ENCODE measurements around the gene SLC4A8. TPM values are rescaled to one million over a fixed set of nuclear protein-coding genes. Genes with fewer than 3 reads are reported as not detected.

SLC4A8 gene
- total and polyA plus RNA-seq, 12 donors, result 3.0 to 27.0 (median 11.6) TPM

DNA sequence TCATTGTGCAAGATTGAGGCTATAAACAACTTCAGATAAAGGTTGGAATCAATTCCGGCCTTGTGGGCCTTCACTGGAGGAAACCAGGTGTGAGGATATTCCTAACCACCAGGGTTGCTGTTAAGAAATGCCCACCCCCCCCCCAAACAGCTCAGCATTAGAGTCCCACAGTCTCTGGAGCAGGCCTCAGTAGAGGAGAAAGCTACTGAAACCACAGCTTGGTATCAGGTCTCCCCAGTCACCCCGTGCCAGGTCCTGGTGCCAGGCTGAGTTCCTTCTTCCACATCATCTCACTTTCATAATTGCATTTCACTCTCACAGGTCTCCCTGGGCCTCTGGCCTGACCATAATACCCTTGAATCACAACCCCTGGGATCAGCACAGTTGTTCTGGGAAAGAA is 45.9 kb upstream of the SLC4A8 start:
- H3K36me3 ChIP-seq (replicated peaks in 1 of 2), result no peaks in the 10 kb centered on the region
- WGBS, 4 donors, result 74 to 100% (median 86%) methylated on average over 2 of the region's 2 CpGs
- H3K4me3 ChIP-seq, result no peak overlapping the region
- H3K27me3 ChIP-seq, result no peaks in the 10 kb centered on the region
- DNase-seq, result no peak
- H3K27ac ChIP-seq, result no peak overlapping the region
- no peaks in the 10 kb centered on the region for H3K9me3 ChIP-seq (replicated peaks in 1 of 3)
- intact Hi-C loops (cut with DNase I), result no loop called here
- H3K4me1 ChIP-seq (replicated peaks in 1 of 2), result no peaks in the 10 kb centered on the region
- TF ChIP-seq, protein P1, sequence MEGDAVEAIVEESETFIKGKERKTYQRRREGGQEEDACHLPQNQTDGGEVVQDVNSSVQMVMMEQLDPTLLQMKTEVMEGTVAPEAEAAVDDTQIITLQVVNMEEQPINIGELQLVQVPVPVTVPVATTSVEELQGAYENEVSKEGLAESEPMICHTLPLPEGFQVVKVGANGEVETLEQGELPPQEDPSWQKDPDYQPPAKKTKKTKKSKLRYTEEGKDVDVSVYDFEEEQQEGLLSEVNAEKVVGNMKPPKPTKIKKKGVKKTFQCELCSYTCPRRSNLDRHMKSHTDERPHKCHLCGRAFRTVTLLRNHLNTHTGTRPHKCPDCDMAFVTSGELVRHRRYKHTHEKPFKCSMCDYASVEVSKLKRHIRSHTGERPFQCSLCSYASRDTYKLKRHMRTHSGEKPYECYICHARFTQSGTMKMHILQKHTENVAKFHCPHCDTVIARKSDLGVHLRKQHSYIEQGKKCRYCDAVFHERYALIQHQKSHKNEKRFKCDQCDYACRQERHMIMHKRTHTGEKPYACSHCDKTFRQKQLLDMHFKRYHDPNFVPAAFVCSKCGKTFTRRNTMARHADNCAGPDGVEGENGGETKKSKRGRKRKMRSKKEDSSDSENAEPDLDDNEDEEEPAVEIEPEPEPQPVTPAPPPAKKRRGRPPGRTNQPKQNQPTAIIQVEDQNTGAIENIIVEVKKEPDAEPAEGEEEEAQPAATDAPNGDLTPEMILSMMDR (IDR thresholded peaks at IDR 0.05), result no peak
- TF ChIP-seq POLR2A (IDR thresholded peaks at IDR 0.05), result no peak

GRCh38 chr12:51379571-51379970 is 45.1 kb upstream of the SLC4A8 start:
- no peak for DNase-seq
- no peaks in the 10 kb centered on the region for H3K9me3 ChIP-seq (replicated peaks in 1 of 3)
- H3K27me3 ChIP-seq, result no peaks in the 10 kb centered on the region
- H3K4me3 ChIP-seq, result no peak overlapping the region
- no peaks in the 10 kb centered on the region for H3K36me3 ChIP-seq (replicated peaks in 1 of 2)
- H3K27ac ChIP-seq, result no peak overlapping the region
- 89 to 96% (median 94%) methylated on average over 4 to 11 of the region's 11 CpGs for WGBS, 4 donors
- no peaks in the 10 kb centered on the region for H3K4me1 ChIP-seq (replicated peaks in 1 of 2)
- TF ChIP-seq POLR2A (IDR thresholded peaks at IDR 0.05), result no peak
- TF ChIP-seq, protein P1 (IDR thresholded peaks at IDR 0.05), result no peak
- intact Hi-C loops (cut with DNase I), result no loop called here

DNA sequence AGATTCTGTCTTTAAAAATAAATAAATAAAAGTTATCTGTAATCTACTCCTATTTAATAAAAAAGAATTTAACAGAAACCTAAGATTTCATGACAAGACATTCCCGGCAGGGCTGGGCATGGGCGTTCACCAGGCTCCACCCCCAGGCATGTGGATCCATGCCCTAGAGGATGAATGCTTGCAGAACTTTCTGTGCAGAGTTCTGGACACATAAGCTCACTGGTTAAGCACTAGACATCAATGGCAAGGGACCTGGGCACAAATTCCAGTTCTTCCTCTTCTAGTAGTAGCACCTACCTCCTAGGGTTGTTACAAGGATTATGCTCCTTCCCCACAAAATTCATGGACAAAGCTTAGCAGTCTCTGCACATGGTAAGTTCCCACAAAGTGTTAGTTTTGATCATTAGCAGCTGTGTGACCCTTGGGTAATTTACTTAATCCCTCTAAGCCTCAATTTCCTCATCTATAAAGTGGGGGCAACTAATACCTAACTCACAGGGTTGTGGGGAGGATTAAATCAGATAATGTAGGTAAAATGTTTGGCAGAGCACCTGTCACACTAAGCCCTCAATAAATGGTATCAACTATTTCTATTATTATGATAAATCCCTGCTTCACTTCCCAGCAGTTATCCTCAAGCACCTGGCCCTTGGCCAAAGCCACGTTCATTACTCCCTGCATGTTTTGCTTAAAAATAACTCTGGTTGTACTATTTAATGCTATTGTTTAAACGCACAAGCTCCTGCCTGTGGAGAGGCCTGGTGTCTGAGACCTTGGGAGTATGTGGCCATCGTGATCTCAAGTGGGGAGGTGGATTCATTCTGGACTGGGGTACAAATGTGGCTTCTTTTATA is 43.2 kb upstream of the SLC4A8 start:
- 51 to 61% (median 56%) methylated on average over 5 of the region's 5 CpGs for WGBS, 4 donors
- H3K36me3 ChIP-seq (replicated peaks in 1 of 2), result no peaks in the 10 kb centered on the region
- H3K4me3 ChIP-seq, result no peak overlapping the region
- no peaks in the 10 kb centered on the region for H3K4me1 ChIP-seq (replicated peaks in 1 of 2)
- H3K27ac ChIP-seq, result no peak overlapping the region
- DNase-seq, result peak in 2 of 7 donors; percentile 29 to 40
- H3K9me3 ChIP-seq (replicated peaks in 1 of 3), result no peaks in the 10 kb centered on the region
- H3K27me3 ChIP-seq, result no peaks in the 10 kb centered on the region
- intact Hi-C loops (cut with DNase I), result no loop called here
- TF ChIP-seq, protein P1 (IDR thresholded peaks at IDR 0.05), result no peak
- no peak for TF ChIP-seq POLR2A (IDR thresholded peaks at IDR 0.05)

DNA sequence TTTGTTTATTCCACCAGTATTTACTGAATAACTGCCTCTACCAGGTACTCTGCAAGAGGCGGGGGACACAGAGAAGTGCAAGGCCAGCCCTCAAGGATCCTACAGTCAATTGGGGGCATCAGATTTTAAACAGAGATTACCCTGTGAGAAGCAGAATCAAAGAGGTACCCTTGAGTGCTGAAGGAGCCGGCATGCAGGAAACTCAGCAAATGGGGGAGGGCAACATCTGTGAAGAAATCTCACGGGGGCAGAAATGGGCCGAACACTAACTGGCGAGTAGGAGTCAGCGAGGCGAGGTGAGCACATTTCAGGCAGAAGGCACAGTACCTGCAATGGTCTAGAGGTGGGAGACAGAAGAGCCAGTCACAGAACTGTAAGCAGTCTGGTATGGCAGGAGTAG is 42.5 kb upstream of the SLC4A8 start:
- no peaks in the 10 kb centered on the region for H3K27me3 ChIP-seq
- intact Hi-C loops (cut with DNase I), result no loop called here
- TF ChIP-seq, protein P1 (IDR thresholded peaks at IDR 0.05), result no peak
- no peak for TF ChIP-seq POLR2A (IDR thresholded peaks at IDR 0.05)
- no peaks in the 10 kb centered on the region for H3K36me3 ChIP-seq (replicated peaks in 1 of 2)
- H3K4me3 ChIP-seq, result no peak overlapping the region
- H3K27ac ChIP-seq, result no peak overlapping the region
- H3K9me3 ChIP-seq (replicated peaks in 1 of 3), result no peaks in the 10 kb centered on the region
- no peak for DNase-seq
- no peaks in the 10 kb centered on the region for H3K4me1 ChIP-seq (replicated peaks in 1 of 2)
- whole genome bisulfite sequencing, 4 donors, result 92 to 98% (median 96%) methylated on average over 7 of the region's 7 CpGs

Data from adrenal gland (tissue), 12 donors.